Activated gamma-delta T cell treated with Interleukin-2 at 50 U/mL for 16 hours (primary cell): ENCODE measurements around the gene PRRT4.
A peak's percentile ranks its signal among the peaks of the same experiment; 100 is the strongest.

Experiments
- DNase-seq: peaks from one replicate; pipeline ENCODE4 v3.0.0-alpha.2; 2020

Gene PRRT4

DNA sequence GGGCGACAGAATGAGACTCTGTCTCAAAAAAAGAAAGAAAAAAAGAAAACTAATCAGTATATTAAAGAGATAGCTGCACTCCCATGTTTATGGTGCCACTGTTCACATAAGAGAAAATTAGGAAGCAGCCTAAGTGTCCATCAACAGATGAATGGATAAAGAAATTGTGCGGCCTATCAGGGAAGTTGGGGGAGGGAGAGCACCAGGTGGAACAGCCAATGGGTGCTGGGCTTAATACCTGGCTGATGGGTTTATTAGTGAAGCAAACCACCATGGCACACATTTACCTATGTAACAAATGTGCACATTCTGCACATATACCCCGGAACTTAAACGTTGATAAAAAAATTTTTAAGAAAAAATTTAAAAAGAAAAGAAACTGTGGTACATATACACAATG is 9.0 kb upstream of the PRRT4 start:
- no peak for DNase-seq

GRCh38 chr7:128366986-128367385 is 5.5 kb upstream of the PRRT4 start:
- DNase-seq: no peak

DNA sequence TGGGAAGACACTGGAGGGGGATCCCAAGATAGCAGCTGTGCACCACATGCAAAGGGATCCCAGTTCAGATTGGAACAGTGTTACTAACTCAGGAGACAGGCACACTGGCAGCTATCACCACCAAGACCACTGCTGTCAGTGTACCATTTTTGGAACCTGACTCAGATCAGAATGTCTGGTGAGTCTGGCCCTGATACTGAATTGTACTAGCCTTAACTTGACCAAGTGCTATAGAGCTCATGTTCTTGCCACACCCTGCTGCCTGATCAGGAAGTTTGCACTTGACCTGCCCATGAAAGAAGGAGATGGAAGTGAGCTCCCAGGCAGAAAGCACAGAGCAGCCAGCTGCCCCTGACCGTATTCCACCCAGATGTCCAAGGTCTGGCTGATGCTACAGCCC is 4.8 kb upstream of the PRRT4 start:
- no peak for DNase-seq

GRCh38 chr7:128365432-128365831 is 3.9 kb upstream of the PRRT4 start:
- no peak for DNase-seq

- no peak for DNase-seq
Observed at GRCh38 chr7:128364166-128364870, 2.8 kb upstream of the PRRT4 start.

DNA sequence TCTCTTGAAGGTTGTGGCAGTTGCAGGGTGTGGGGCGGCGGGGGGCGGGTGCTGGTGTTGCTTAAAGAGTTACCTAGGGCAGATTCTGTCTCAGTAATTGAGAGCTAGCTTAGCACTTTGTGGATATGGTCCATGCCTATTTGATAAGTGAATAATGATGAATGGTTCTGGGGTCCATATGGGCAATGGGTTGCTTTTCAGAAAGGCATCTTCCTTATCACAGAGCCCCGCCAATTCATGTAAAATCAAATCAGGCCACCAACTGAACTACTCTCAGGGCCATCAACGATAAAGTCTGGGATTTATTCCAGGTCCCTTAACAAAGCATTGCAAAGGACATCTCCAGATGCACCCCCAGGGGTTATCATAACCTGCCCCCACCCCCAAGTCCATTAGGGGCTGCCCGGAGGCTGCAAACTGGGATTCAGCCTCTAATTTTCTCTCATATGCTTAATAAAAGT is 1.8 kb upstream of the PRRT4 start:
- DNase-seq: no peak

DNA sequence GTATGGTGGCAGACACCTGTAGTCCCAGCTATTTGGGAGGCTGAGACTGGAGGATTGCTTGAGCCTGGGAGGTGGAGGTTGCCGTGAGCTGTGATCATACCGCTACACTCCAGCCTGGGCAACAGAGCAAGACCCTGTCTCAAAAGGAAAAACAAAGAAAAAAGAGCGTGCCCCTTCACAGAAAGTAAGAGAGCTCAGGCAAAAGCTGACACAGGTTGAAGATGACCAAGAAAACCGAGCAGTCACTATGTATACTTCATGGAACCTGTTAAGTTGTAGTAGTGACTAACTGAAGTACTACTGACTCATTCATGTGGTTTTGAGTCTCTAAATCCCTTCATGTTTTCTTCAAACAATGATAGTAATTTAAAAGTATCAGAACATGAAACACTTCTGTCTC is 1.2 kb upstream of the PRRT4 start:
- DNase-seq: no peak

DNA sequence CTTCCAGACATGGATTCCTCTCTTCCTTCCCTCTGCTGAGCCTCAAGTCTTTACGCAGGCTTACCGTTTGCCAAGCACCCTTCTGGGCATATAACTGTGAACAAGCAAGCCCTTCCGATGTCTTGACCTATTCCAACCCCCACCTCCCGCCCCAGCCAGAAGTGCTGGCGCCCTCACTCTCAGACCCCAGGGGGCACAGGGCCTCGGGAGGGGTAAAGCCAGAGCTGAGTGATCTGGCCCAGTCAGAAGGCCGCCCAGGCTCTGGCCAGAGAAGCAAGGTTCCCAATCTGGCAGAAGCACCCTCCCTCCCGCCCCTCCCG is 1.2 kb downstream of the PRRT4 start:
- no peak for DNase-seq

DNA sequence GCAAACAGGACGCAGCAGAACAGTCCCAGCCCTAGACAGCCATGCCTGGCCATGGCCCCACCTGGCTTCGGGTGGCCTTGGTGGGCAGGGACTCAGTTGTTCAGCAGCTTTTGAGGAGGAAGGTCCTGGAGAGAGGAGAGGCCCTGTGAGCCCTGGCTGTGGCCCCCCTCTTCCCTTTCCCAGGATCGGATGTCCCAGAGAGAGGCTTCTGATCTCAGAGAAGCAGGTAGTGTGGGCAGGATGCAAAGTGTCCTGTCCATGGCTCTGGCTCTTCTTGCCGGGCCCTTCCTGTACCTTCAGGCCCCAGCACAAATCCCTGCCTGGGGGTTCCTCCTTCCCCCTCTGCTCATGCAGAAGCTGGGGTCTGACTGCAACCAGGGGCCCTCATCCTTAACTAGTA is 1.6 kb downstream of the PRRT4 start:
- DNase-seq: no peak

GRCh38 chr7:128359336-128359735 is 2.2 kb downstream of the PRRT4 start:
- no peak for DNase-seq

GRCh38 chr7:128358233-128358632 is 3.3 kb downstream of the PRRT4 start:
- no peak for DNase-seq

DNA sequence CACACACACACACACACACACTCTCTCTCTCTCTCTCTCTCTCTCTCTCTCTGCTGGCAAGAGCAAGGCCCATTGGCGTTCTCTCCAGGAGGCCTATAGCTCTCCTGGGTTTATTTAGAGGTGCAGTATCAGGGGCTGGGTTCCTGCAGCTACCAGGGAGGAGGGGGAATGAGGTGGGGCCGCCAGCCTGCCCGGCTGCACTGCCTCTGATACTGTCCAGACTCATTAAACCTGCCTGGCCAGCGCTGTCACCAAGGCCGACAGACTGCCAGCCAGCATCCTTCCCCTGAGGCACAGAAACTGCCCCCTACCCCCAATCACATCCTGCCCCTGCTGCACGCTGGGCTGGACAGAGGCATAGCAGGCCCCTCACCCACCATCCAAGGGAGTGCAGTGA is 4.3 kb downstream of the PRRT4 start:
- no peak for DNase-seq

DNA sequence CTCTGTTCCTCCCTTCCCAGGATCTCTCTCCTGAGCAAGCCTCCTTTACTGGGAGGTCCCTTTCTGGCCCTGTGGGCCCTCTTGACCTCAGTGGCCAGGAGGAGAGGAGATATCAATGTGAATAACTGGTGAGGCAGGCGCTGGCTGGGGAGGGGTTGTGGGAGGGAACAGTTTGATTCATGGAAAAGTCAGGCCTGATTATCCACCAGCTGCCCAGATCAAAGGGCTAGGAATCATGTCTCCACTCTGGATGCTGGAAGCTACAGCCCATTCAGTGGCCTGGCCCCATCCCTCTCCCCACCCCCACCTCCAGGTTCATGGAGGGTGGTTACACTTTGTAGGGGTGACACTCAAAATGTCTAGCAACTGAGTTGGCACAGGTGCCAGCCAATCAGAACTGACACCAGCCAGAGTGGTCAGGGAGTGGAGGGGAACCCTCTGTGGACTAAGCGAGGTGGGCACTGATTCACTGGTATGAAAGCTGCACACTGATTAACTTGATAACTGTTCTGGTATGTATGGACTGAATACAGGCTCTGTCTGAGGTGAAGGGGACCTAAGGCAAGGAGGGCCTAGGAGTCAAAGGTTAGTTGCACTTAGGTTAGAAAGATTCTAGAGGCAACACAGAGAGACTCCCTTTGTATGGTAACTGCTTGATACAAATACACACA is 4.8 kb downstream of the PRRT4 start:
- no peak for DNase-seq

- DNase-seq: no peak
Observed at GRCh38 chr7:128353610-128354009, 7.9 kb downstream of the PRRT4 start.

DNA sequence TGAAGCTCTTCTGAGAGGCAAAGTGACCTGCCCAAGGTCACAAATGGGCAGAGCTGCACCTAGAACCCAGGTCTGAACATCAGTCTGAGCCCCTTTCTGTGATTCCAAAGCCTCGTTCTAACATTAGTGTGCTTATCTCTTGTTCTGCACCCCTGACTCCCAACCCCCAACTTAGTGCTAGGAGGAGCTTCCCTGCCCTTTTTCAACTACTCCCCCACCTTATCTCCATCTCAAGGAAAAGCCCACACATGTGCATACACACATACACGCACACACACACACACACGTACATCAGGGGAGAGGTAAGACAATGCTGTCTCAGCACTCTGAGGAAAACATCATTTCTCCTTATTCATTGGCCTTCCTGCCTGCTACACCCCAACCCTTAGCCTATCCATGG is 8.3 kb downstream of the PRRT4 start:
- no peak for DNase-seq

GRCh38 chr7:128352636-128353035 is 8.9 kb downstream of the PRRT4 start:
- DNase-seq: no peak

DNA sequence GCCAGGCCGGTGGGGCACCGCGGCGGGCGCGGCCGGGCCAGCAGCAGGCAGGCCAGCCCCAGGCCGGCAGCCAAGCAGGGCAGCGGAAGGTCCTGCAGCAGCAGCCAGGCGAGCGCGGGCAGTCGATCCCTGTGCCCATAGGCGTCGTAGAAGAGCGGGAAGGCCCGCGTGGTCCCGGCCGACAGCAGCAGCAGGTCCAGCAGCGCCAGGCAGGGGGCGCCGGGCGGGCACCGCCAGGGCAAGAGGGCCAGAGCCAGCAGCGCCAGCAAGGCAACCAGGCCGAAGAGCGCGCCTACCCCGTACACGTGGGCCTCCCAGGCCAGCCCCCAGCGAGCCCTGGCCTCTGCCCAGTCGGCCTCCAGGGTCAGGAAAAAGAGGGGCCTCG is 9.3 kb downstream of the PRRT4 start:
- peak; percentile 24 for DNase-seq

- DNase-seq: peak; percentile 21
Observed at GRCh38 chr7:128351296-128352152, 10.0 kb downstream of the PRRT4 start.

DNA sequence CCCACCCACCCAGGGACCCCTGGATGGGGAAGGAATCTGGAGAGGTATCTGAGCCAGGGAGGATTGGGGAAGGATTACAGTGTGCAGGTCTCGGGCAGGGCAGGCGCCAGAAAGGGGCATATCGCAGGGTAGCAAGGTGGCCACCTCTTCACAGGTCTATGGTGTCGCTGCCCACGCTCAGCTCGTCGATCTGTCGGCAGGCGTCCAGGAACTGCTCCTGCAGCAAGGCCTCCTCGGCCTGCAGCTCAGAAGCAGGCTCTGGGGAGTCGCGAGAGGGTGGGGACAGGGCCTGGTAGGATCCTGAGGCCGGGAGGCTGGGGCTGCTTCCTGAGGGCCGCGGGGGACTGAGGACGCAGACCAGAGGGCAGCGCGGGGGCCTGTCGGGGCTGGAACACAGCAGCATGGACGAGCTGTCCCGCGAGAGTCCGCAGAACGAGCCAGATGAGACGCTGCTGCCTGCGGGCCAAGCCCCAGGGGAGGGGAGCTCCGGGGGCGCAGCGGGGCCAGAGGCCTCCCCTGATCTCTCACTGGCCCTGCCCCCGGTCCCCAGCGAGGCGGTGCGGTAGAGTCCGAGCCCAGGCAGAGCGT is 10.7 kb downstream of the PRRT4 start:
- no peak for DNase-seq

DNA sequence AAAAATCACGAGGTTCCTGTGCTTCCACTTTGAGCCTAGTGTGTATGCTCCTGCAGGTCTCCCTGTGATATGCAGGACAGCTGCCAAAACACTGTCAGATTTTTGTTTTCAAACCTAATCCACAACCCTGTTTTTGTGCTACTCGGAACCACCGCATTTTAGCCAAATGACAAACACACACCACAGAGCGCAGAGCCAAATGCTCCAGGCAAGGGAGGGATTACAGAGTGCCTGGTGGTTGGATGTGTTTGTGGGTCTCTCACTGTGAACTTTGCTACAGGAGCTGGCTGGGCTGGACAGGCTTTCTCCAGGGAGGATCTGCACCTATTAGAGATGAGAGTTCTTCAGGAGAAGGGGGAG is 12.0 kb downstream of the PRRT4 start:
- no peak for DNase-seq

GRCh38 chr7:128347647-128348097 is 13.8 kb downstream of the PRRT4 start:
- peak; percentile 40 for DNase-seq

GRCh38 chr7:128344431-128344774 is 17.1 kb downstream of the PRRT4 start:
- DNase-seq: no peak

DNA sequence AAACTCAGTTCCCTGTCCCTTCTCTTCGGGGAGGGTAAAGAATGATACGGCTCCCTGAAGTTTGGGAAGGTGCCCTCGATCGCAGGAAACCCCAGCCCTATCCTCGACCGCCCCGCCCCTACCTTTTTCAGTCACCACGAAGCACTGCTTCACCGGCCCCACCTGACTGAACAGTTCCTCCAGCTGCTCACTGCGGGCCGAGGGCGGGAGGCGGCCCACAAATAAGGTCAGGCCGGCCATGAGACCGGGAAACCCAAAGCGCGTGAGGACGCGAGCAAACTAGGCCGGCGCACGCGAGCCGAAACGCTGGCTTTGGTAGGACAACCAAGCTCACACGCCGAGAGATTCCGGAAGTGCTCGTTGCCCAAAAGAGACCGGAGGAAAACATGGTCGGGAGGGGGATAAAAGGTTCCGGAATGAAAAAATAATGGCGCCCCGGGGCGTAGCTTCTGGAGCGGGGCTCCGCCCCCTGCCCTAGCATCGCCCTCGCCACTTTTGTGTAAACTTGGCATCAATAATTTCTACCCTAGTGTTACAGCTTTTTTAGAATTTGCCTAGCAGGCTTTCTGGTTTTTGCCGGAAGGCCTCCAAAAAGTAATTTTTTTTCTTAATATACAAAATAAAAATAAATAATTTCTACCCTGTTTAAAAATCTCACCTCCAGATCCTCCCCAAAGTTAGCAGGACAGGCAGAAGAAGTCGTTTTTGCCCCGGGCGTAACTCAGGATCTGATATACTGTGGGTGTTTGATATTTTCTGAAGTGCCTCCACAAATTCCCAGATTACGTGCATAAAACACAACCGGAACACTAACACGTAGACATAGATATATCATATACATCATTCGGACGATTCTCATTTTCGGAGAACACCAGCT is 17.7 kb downstream of the PRRT4 start, which contains the start of gene RBM28:
Gene RBM28 (minus strand): TSS at position 355 of the 877 bp plus-strand sequence. CDS start 115 bp downstream, at position 240.
- peak; percentile 80 for DNase-seq
